Loucy (cell line): Measurements from ENCODE around the gene CPLX4.
A peak's percentile ranks its signal among the peaks of the same experiment; 100 is the strongest.
"Not testable (repeated sequence)": the region's sequence is repeated elsewhere in the genome, so short reads cannot be mapped to it uniquely, and the experiment has no call there.

Experiments
- H2AFZ ChIP-seq: fragments of 200-600 bp; sonication (generic); 2 replicates; pipeline ENCODE4 v1.6.0; 2016; ENCODE audit warnings: antibody characterized with exemption, mild to moderate bottlenecking, low read length, moderate library complexity
- H3F3A ChIP-seq: fragments of 200-600 bp; 2 replicates; pipeline ENCODE4 v1.6.0; 2016; ENCODE audit warnings: antibody characterized with exemption, low read depth, mild to moderate bottlenecking
- H3K27me3 ChIP-seq: fragments of 200-600 bp; sonication (generic); 2 replicates; pipeline ENCODE4 v1.6.1; 2014; ENCODE audit warnings: low read length, mild to moderate bottlenecking; ENCODE audit not compliant: insufficient read depth, poor library complexity, severe bottlenecking
- H3K36me3 ChIP-seq: fragments of 200-600 bp; sonication (generic); 2 replicates; pipeline ENCODE4 v1.6.1; 2016; ENCODE audit warnings: low read length; ENCODE audit not compliant: insufficient read depth
- H3K4me1 ChIP-seq: fragments of 200-600 bp; sonication (generic); 2 replicates; pipeline ENCODE4 v1.5.1; 2014; ENCODE audit warnings: low read length, mild to moderate bottlenecking; ENCODE audit not compliant: insufficient read depth, poor library complexity, severe bottlenecking
- H3K4me2 ChIP-seq: fragments of 200-600 bp; sonication (generic); 2 replicates; pipeline ENCODE4 v1.6.0; 2014; ENCODE audit warnings: antibody characterized with exemption, low read length, low read depth, mild to moderate bottlenecking; ENCODE audit not compliant: poor library complexity, severe bottlenecking
- H3K4me3 ChIP-seq: fragments of 200-600 bp; sonication (generic); 2 replicates; pipeline ENCODE4 v1.5.1; 2014; ENCODE audit warnings: low read length, mild to moderate bottlenecking, mixed read lengths; ENCODE audit not compliant: poor library complexity, severe bottlenecking
- H3K79me2 ChIP-seq: fragments of 200-600 bp; sonication (generic); 2 replicates; pipeline ENCODE4 v1.6.1; 2014; ENCODE audit warnings: low read length; ENCODE audit not compliant: insufficient read depth
- H3K9ac ChIP-seq: fragments of 200-600 bp; sonication (generic); 2 replicates; pipeline ENCODE4 v1.6.0; 2014; ENCODE audit warnings: mild to moderate bottlenecking, low read depth, low read length, moderate library complexity; ENCODE audit not compliant: poor library complexity, severe bottlenecking
- H3K9me2 ChIP-seq: fragments of 200-600 bp; sonication (generic); replicated peaks from 2 replicates; pipeline ENCODE4 v1.6.1; 2016; ENCODE audit warnings: low read depth, low read length, mixed read lengths
- H3K9me3 ChIP-seq: fragments of 200-600 bp; sonication (generic); 2 replicates; pipeline ENCODE4 v1.6.1; 2014; ENCODE audit warnings: mild to moderate bottlenecking, antibody characterized with exemption, low read length, low read depth; ENCODE audit not compliant: insufficient read depth
- H4K20me1 ChIP-seq: fragments of 200-600 bp; sonication (generic); 2 replicates; pipeline ENCODE4 v1.6.0; 2014; ENCODE audit warnings: antibody characterized with exemption, low read length, mild to moderate bottlenecking; ENCODE audit not compliant: insufficient read depth, poor library complexity, severe bottlenecking
- EZH2phosphoT487 ChIP-seq: fragments of 200-600 bp; IDR thresholded peaks from 2 replicates; pipeline ENCODE4 v1.6.1; 2018; ENCODE audit warnings: antibody characterized with exemption, mild to moderate bottlenecking, moderate library complexity, borderline replicate concordance
- TF ChIP-seq, protein P1 (sequence below): fragments of 200-600 bp; sonication (generic); conservative IDR thresholded peaks from 2 replicates; pipeline ENCODE4 v1.5.1; 2014; ENCODE audit warnings: mild to moderate bottlenecking, antibody characterized with exemption, low read length

The CPLX4 gene

DNA sequence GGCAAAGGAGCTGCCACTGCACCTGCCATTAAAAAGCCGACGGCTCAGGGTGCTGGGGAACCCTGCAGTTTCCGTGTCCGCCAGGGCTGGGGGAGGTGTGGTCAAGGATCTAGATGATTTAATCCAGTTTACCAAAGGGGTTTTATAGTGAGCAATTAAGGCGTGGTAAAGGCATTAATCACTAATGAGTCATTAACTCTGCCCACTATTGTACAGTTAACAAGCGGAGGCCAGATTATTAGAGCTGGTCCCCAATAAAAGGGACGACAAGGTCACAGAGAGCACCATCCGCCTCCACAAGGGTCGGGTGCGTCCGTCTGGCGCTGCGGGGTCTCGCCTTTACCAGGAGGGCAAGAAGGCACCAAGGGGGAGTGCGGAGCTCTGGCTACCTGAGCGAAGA lies 54.8 kb downstream of the CPLX4 start:
- no peak overlapping the region for H3K4me3 ChIP-seq
- no peak overlapping the region for H3K9ac ChIP-seq
- H3K27me3 ChIP-seq: no peaks in the 10 kb centered on the region
- H3K36me3 ChIP-seq: no peaks in the 10 kb centered on the region
- H3K9me3 ChIP-seq: no peaks in the 10 kb centered on the region
- H4K20me1 ChIP-seq: no peaks in the 10 kb centered on the region
- H3K79me2 ChIP-seq: no peaks in the 10 kb centered on the region
- TF ChIP-seq, protein P1, sequence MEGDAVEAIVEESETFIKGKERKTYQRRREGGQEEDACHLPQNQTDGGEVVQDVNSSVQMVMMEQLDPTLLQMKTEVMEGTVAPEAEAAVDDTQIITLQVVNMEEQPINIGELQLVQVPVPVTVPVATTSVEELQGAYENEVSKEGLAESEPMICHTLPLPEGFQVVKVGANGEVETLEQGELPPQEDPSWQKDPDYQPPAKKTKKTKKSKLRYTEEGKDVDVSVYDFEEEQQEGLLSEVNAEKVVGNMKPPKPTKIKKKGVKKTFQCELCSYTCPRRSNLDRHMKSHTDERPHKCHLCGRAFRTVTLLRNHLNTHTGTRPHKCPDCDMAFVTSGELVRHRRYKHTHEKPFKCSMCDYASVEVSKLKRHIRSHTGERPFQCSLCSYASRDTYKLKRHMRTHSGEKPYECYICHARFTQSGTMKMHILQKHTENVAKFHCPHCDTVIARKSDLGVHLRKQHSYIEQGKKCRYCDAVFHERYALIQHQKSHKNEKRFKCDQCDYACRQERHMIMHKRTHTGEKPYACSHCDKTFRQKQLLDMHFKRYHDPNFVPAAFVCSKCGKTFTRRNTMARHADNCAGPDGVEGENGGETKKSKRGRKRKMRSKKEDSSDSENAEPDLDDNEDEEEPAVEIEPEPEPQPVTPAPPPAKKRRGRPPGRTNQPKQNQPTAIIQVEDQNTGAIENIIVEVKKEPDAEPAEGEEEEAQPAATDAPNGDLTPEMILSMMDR: no peak
- no peak for TF ChIP-seq EZH2phosphoT487
- H2AFZ ChIP-seq: no peak overlapping the region
- no peaks in the 10 kb centered on the region for H3K4me1 ChIP-seq
- no peaks in the 10 kb centered on the region for H3F3A ChIP-seq
- H3K9me2 ChIP-seq: no peaks in the 10 kb centered on the region
- H3K4me2 ChIP-seq: no peak overlapping the region

DNA sequence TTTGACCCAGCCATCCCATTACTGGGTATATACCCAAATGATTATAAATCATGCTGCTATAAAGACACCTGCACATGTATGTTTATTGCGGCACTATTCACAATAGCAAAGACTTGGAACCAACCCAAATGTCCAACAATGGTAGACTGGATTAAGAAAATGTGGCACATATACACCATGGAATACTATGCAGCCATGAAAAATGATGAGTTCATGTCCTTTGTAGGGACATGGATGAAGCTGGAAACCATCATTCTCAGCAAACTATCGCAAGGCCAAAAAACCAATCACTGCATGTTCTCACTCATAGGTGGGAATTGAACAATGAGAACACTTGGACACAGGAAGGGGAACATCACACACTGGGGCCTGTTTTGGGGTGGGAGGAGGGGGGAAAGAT lies 56.2 kb downstream of the CPLX4 start:
- not testable (repeated sequence) for H4K20me1 ChIP-seq, H3K79me2 ChIP-seq, H3K9me3 ChIP-seq, H2AFZ ChIP-seq, H3K4me3 ChIP-seq, H3K9ac ChIP-seq, H3F3A ChIP-seq, H3K36me3 ChIP-seq, H3K4me2 ChIP-seq, H3K9me2 ChIP-seq, H3K27me3 ChIP-seq, H3K4me1 ChIP-seq

DNA sequence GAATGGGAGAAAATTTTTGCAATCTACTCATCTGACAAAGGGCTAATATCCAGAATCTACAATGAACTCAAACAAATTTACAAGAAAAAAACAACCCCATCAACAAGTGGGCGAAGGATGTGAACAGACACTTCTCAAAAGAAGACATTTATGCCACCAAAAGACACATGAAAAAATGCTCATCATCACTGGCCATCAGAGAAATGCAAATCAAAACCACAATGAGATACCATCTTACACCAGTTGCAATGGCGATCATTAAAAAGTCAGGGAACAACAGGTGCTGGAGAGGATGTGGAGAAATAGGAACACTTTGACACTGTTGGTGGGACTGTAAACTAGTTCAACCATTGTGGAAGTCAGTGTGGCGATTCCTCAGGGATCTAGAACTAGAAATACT lies 56.6 kb downstream of the CPLX4 start:
- not testable (repeated sequence) for H3K4me2 ChIP-seq, H3K4me1 ChIP-seq, H2AFZ ChIP-seq, H3K27me3 ChIP-seq, H3F3A ChIP-seq, H3K79me2 ChIP-seq, H3K9ac ChIP-seq, H3K36me3 ChIP-seq, H4K20me1 ChIP-seq, H3K9me2 ChIP-seq, H3K4me3 ChIP-seq, H3K9me3 ChIP-seq

DNA sequence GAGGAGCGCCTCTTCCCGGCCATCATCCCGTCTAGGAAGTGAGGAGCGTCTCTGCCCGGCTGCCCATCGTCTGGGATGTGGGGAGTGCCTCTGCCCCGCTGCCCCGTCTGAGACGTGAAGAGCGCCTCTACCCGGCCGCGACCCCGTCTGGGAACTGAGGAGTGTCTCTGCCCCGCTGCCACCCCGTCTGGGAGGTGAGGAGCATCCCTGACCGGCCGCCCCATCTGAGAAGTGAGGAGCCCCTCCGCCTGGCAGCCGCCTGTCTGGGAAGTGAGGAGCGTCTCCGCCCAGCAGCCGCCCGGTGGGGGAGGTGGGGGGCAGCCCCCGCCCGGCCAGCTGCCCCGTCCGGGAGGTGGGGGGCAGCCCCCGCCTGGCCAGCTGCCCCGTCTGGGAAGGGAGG lies 63.0 kb downstream of the CPLX4 start:
- H3K4me3 ChIP-seq, H3K4me2 ChIP-seq: not testable (repeated sequence)

DNA sequence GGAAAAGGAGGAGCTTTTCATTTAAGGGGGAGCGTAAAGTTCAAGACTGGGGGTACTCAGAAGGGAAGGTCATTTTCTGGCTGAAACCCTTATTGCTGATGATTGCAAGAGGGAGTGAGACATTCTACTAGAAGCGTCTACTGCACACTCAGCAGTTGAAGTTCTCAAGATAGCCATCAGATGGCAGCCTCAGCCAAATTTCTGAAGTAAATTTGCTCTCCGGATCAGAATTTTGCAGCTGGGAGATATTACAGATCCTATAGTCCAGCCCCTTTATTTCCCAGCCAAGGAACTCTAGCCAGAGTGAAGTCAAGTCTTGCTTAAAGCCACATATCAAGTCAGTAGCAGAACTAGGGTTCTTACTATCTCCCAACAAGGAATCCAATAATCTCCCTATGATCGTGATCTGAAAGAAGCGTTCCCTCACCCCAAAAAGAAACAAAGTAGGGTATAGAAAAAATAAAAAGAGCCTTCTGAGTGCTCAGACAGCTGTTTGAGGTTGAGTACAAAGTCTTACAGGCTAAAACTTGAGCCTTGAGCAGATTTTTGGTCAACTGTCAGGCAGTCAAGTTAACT lies 69.2 kb downstream of the CPLX4 start:
- Histone ChIP-seq H3K4me3 (no peak overlapping the region), H3K9me3 (no peaks in the 10 kb centered on the region), H3K36me3 (no peaks in the 10 kb centered on the region), H3K9me2 (no peaks in the 10 kb centered on the region), H3K79me2 (no peaks in the 10 kb centered on the region), H3K4me1 (no peaks in the 10 kb centered on the region), H3K4me2 (no peak overlapping the region), H3K9ac (no peak overlapping the region), H3F3A (no peaks in the 10 kb centered on the region), H4K20me1 (no peaks in the 10 kb centered on the region), H2AFZ (no peak overlapping the region), H3K27me3 (no peaks in the 10 kb centered on the region)
- TF ChIP-seq, protein P1: peak; percentile 88
- TF ChIP-seq EZH2phosphoT487: no peak

More for the DNA sequence above, 63.0 kb downstream of the CPLX4 start:
- not testable (repeated sequence) for H3K4me1 ChIP-seq, H3K9me2 ChIP-seq, H2AFZ ChIP-seq, H4K20me1 ChIP-seq, H3F3A ChIP-seq, H3K9ac ChIP-seq, H3K36me3 ChIP-seq, H3K9me3 ChIP-seq, H3K79me2 ChIP-seq, H3K27me3 ChIP-seq
